AG20443 (cell line): ENCODE data around the gene RORC.
A peak's percentile ranks its signal among the peaks of the same experiment; 100 is the strongest.
"Not testable (repeated sequence)": the region's sequence is repeated elsewhere in the genome, so short reads cannot be mapped to it uniquely, and the experiment has no call there.

Experiments used
- DNase-seq: peaks from one replicate; pipeline ENCODE4 v3.0.0; 2012; ENCODE audit warnings: low spot score, mixed read lengths

The RORC gene

DNA sequence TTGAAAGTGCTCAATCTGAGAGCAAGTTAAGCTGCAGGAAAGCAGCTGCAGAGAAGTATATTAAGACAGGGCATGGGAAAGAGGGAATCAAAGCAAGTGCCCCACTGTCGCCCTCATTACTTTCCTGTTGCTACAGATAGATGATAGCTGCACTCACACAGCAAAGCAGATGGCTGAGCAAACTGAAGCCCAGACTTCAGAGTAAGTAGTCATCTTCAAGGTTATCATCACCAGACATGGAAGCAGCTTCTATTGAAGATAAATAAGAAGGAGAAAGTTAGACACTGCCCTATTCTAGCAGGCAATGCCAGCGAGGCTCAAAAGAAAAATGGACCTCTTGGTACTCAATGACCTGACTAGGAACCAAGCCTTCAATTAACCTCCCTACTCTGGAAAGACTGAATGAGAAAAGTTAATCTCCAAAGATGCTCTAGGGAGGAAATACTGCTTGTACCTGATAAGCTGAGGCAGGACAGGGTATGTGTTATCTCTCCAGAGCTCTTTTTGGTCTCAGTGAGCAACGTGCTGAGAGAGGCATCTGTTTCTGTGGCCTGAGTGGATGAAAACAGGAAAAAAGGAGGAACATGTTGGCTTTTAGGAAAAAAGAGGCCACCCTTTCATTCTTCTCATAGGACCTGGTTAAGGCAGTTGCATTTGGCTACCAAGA lies 57.2 kb downstream of the RORC start:
- DNase-seq: no peak

DNA sequence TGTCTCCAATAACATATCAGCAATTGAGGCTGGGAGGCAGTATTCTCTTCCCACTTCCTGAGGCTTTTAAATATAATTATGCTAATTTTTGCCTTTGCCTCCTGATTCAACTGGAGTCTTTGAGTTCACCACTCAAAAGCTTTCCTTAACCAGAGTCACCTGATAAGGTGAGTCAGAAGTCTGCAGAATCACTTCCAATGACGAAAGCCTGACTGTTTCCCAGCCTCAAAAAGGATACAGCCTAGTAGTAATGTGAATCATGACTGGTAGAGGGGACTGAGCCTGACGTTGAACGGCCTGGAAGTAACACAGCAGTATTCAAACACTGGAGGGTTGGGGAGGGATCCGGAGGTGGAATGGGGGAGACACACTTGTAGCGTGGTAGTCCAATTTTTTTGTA lies 57.9 kb downstream of the RORC start:
- DNase-seq: no peak

DNA sequence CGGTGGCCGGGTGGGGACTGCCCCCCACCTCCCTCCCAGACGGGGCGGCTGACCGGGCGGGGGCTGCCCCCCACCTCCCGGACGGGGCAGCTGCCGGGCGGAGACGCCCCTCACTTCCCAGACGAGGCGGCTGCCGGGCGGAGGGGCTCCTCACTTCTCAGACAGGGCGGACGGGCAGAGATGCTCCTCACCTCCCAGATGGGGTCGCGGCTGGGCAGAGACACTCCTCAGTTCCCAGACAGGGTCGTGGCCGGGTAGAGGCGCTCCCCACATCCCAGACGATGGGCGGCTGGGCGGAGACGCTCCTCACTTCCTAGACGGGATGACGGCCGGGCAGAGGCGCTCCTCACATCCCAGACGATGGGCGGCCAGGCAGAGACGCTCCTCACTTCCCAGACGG lies 62.3 kb downstream of the RORC start:
- DNase-seq: not testable (repeated sequence)

DNA sequence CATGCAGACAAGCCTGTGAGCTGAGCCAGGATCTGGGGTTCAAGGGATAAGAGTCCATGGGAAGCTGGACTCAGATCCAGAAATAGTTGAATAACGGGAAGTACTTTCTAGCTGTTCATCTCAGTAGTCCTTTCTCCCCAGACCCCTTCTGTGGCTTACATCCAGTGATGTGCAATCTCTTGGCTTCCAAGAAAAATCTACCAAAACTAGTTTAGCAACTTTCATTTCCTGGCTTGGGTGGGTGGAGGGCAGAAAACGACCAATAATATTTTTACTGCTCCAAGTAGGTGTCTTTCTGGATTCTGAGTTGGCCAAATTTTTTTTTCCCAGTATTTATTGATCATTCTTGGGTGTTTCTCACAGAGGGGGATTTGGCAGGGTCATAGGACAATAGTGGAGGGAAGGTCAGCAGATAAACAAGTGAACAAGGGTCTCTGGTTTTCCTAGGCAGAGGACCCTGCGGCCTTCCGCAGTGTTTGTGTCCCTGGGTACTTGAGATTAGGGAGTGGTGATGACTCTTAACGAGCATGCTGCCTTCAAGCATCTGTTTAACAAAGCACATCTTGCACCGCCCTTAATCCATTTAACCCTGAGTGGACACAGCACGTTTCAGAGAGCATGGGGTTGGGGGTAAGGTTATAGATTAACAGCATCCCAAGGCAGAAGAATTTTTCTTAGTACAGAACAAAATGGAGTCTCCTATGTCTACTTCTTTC lies 63.1 kb downstream of the RORC start:
- not testable (repeated sequence) for DNase-seq

DNA sequence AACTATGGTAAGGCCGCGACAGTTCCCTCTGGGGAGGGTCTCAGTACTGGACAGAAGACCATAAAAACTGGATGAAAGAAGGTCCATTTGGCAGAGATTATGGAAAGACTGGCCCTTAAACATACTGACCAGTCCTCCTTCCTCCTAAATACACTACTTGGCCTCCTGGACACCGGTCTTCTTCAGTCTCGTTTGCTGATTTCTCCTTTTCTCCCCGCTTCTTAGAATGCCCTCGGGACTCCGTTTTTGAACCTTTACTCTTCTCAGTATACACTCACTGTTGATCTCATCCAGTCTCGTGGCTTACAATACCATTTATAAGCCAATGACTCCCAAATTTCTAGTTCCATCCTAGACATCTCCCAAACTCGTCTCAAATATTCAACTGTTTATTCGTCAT lies 67.6 kb downstream of the RORC start:
- peak; percentile 16 for DNase-seq

DNA sequence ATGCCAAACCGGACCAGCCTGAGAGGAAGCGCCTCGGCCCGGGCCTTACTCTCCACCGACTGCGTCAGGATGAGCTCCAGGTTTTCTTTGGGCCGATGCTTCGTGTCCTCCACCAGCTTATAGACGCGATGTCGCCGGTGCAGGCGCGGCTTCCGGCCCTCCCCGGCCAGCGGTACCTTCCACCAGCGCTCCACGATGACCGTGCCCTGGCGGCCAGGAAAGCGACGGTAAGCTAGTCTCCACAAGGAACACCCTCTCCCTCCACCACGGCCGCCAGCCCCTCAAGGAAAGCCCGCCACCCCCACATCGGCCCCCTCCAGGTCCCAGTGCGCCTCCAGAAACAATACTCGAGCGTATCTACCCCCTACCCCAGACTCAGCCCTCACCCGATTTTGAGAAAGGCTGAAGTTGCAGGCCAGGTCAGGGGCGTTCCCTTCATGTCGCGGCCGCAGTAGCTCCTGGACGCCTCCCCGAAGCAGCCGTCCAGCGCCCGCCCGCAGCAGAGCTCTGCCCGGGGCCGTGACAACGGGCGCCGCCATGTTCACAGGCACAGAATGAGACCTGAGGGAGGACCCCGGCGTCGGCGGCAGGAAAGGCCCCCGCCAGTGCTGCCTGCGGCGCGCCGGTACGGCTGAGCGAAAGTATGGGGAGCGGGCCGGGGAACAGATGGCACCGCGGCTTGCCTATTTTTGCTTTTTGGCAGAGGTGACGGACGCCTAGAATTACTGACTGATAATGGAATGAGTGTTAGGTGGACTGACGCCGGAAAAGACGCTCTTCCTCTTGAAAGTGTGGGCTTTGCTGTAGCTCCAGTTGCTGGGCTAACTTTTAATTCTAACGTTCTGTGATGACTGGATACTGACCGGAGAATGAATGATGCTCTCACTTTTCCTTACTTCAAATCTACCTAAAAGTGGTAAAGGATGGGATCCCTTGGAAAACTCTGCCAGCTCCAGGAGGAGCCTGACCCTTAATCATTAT lies 68.4 kb downstream of the RORC start, which contains the start of gene MRPL9:
TSS of gene MRPL9 (minus strand) at position 556 of the 981 bp plus-strand sequence. CDS start at position 539, 17 bp downstream.
- DNase-seq: peak; percentile 97

DNA sequence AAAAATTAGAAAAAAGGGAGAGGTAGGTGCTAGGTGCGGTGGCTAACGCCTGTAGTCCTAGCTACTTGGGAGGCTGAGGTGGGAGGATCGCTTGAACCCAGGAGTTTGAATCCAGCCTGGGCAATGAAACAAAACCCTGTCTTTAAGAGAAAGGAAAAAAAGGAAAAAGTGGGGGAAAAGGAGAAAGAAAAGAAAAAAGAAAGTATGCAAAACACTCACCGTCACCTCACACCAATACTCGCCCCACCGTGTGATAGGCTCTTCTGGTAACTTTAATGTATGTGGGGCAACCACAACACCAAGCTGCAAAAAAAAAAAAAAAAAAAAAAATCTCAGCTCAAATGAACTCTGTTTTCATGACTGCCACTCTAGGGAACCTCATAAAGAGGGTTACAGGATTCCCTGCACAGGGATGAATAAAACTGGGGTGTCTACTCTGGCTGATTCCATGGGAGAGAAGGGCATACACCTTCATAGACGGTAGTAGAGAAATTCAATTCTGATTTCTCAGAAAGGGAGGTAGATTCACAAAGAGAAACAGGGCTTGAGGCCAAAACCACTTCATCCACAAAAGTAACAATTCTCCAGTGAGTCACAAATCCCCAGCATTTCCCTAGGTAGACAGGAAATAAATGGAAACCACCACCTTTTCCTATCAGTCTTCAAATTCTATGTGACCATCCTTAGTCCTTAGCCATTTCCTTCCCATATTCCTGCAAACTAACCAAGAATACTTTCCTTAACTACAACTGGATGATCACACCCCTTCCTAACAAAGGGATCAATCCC lies 70.8 kb downstream of the RORC start:
- no peak for DNase-seq

DNA sequence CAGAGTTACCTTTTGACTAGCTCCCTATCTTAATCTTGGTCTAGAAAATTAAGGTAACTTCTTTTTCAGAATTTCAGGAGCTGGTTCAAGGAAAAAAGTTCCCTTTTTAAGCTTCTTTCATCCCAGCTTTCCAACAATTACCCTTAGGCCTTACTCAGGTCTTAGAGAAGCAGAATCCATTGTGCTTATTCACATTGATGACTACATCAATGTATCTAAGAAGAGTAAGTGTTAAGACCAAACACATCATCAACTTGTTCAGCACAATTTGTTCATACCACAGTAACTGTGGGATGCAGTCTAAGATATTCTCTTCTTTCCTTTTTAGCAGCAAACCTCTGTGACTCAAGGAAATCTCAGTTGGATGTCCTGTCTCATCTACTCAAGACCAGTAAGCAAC lies 72.4 kb downstream of the RORC start:
- no peak for DNase-seq

DNA sequence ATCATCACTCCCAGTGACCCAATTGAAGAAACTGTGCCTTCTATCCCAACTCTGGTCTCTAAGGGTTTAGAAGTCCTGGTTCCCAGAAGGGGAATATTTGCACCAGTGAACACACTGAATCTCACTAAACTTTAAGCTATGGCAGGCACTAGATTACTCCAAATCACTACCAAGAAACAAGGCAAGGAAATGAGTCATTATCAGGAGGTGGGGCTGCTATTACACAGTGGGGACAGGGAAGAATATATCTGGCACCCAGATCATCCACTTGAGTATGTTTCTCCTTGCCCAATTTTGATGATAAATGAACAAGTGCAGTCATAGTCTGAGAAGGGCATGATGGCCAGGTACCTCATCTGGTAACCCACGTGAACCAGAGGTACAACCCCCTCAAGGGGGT lies 75.3 kb downstream of the RORC start:
- DNase-seq: peak; percentile 45
